ENCODE measurements around the gene PTPRG.

- TF ChIP-seq POLR2A (IDR thresholded peaks at IDR 0.05; ENCODE audit: low read depth, low read length) (no peak), POLR2AphosphoS5 (IDR thresholded peaks at IDR 0.05; ENCODE audit: low read depth, low read length) (no peak), TAF1 (IDR thresholded peaks at IDR 0.05; ENCODE audit: borderline replicate concordance, low read depth, low read length) (no peak)
Observed at GRCh38 chr3:61848885-61849284, 287.5 kb downstream of the PTPRG start.
